Colonic mucosa (tissue), 4 donors: ENCODE data around the gene CNTFR. TPM values are rescaled to one million over a fixed set of nuclear protein-coding genes. Genes with fewer than 3 reads are reported as not detected.

Source experiments
- DNase-seq: peaks from one replicate; pipeline ENCODE4 v3.0.0-alpha.2; 2020
- H3K27ac ChIP-seq: fragments of 200-600 bp; one replicate; pipeline ENCODE4 v1.8.0; 2021
- H3K27me3 ChIP-seq: fragments of 200-600 bp; one replicate; pipeline ENCODE4 v1.8.0; 2021
- H3K36me3 ChIP-seq: fragments of 200-600 bp; one replicate; pipeline ENCODE4 v1.8.0; 2021
- H3K4me1 ChIP-seq: fragments of 200-600 bp; one replicate; pipeline ENCODE4 v1.8.0; 2021; ENCODE audit warnings: mild to moderate bottlenecking
- H3K4me3 ChIP-seq: fragments of 200-600 bp; one replicate; pipeline ENCODE4 v1.8.0; 2021
- H3K9ac ChIP-seq, 2 donors: one replicate each; pipeline ENCODE4 v1.7.0; 2013; ENCODE audit warnings: control low read depth in 2 of 2, low read depth in 2 of 2, low read length in 2 of 2
- H3K9me3 ChIP-seq: fragments of 200-600 bp; one replicate; pipeline ENCODE4 v1.8.0; 2021
- intact Hi-C: fragments of 100-400 bp; cut with DNase I; formaldehyde crosslinking; loops from one replicate; pipeline ENCODE4 v1.14.1; 2022
- total RNA-seq, 2 donors: library from RNA; stranded (reverse); fragmentation: NEBNext Ultra II Directional in 1 of 2; extraction: Animal tissue kit (Norgen Biotek cat#: 25700) in 1 of 2; gene quantifications; one replicate each; pipeline ENCODE4 v1.2.1, GENCODE V29; 2021
- TF ChIP-seq, protein P1 (sequence below): fragments of 200-600 bp; IDR thresholded peaks from one replicate; pipeline ENCODE4 v1.8.0; 2022; ENCODE audit warnings: antibody characterized with exemption, mild to moderate bottlenecking
- donor health status: healthy.
- donor health status: DM: no; HTN: no; CAD: no.
- donor health status: DM: no; HTN: no; CAD: no.

CNTFR gene
- total RNA-seq, 2 donors from 2014 or later, result 1.8 to 1.9 TPM

GRCh38 chr9:34571481-34571810 is 18.1 kb downstream of the CNTFR start:
- Histone ChIP-seq H3K36me3 (no peaks in the 10 kb centered on the region), H3K27me3 (peaks cover 5% of the 10 kb centered on the region), H3K4me3 (no peak overlapping the region), H3K9ac (no peak overlapping the region), H3K4me1 (no peaks in the 10 kb centered on the region), H3K9me3 (no peaks in the 10 kb centered on the region), H3K27ac (no peak overlapping the region)
- peak; percentile 29 for DNase-seq
- intact Hi-C loops, result no loop called here
- TF ChIP-seq, protein P1, sequence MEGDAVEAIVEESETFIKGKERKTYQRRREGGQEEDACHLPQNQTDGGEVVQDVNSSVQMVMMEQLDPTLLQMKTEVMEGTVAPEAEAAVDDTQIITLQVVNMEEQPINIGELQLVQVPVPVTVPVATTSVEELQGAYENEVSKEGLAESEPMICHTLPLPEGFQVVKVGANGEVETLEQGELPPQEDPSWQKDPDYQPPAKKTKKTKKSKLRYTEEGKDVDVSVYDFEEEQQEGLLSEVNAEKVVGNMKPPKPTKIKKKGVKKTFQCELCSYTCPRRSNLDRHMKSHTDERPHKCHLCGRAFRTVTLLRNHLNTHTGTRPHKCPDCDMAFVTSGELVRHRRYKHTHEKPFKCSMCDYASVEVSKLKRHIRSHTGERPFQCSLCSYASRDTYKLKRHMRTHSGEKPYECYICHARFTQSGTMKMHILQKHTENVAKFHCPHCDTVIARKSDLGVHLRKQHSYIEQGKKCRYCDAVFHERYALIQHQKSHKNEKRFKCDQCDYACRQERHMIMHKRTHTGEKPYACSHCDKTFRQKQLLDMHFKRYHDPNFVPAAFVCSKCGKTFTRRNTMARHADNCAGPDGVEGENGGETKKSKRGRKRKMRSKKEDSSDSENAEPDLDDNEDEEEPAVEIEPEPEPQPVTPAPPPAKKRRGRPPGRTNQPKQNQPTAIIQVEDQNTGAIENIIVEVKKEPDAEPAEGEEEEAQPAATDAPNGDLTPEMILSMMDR, result no peak

GRCh38 chr9:34570809-34571480 is 18.6 kb downstream of the CNTFR start:
- Histone ChIP-seq H3K36me3 (no peaks in the 10 kb centered on the region), H3K4me1 (no peaks in the 10 kb centered on the region), H3K27ac (no peak overlapping the region), H3K9ac (no peak overlapping the region), H3K9me3 (no peaks in the 10 kb centered on the region), H3K27me3 (peaks cover 4% of the 10 kb centered on the region), H3K4me3 (no peak overlapping the region)
- no peak for DNase-seq
- TF ChIP-seq, protein P1, result no peak
- intact Hi-C loops, result no loop called here

GRCh38 chr9:34570376-34570775 is 19.1 kb downstream of the CNTFR start:
- TF ChIP-seq, protein P1, result no peak

DNA sequence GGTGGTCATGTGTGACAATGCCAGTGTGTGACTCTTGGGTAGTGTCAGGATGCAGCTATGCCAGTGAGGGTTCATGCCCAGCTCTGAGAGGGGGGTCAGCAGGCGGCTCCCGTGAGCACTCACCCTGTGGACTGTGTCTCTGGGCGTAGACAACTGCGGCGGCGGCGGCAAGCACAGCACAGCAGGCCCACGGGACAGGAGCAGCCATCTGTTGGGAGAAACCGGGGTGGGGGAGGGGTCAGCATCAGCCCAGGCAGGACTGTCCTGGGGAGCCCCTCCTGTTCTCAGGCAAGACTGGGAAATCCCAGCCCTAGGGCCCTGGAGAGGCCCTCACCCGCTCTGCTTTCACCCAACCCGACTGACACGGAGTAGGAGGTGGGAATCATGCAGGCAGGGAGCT is 20.8 kb downstream of the CNTFR start:
- Histone ChIP-seq H3K9me3 (no peaks in the 10 kb centered on the region), H3K4me1 (no peaks in the 10 kb centered on the region), H3K9ac (no peak overlapping the region), H3K27ac (no peak overlapping the region), H3K27me3 (no peaks in the 10 kb centered on the region), H3K4me3 (no peak overlapping the region), H3K36me3 (no peaks in the 10 kb centered on the region)
- TF ChIP-seq, protein P1, result no peak
- DNase-seq, result no peak
- intact Hi-C loops, result no loop called here

More at GRCh38 chr9:34570376-34570775, 19.1 kb downstream of the CNTFR start:
- Histone ChIP-seq H3K9me3 (no peaks in the 10 kb centered on the region), H3K27ac (no peak overlapping the region), H3K9ac (no peak overlapping the region), H3K36me3 (no peaks in the 10 kb centered on the region), H3K27me3 (no peaks in the 10 kb centered on the region), H3K4me1 (no peaks in the 10 kb centered on the region), H3K4me3 (no peak overlapping the region)
- intact Hi-C loops, result no loop called here
- DNase-seq, result no peak

DNA sequence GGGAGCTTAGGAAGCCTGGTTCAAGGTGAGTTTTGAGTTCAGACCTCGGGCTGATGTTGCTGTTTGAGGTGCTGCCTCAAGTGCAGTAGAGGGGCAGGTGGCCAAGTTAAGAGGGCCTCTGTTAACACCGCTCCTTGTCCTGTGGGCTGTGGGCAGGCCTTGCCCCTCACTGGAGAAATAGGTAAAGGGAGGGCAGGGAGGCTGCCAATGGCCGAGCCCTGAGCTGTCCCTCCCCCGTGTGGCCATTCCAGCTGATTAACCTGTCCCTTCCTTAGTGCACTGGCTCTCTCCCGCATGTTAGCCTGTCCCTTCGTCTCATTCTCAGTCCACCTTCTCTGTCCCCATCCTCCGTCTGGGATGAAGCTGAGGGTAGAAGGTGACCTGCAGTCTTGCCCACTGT is 21.4 kb downstream of the CNTFR start:
- no peak overlapping the region for H3K27ac ChIP-seq
- no peak for DNase-seq
- H3K4me1 ChIP-seq, result no peaks in the 10 kb centered on the region
- no peak overlapping the region for H3K4me3 ChIP-seq
- H3K27me3 ChIP-seq, result no peaks in the 10 kb centered on the region
- no peaks in the 10 kb centered on the region for H3K9me3 ChIP-seq
- no peaks in the 10 kb centered on the region for H3K36me3 ChIP-seq
- intact Hi-C loops, result no loop called here
- no peak overlapping the region for H3K9ac ChIP-seq
- TF ChIP-seq, protein P1, result no peak
